Measurements from ENCODE around the gene GRM1. TPM values are rescaled to one million over a fixed set of nuclear protein-coding genes. Genes with fewer than 3 reads are reported as not detected.

Gene GRM1
- total and polyA plus RNA-seq, 2 experiments from 2014 or later, result 0.29 to 0.63 TPM

- H3K4me1 ChIP-seq (ENCODE audit: insufficient read depth), result no peaks in the 10 kb centered on the region; the same call in 1 of the 2 replicates
- H3F3A ChIP-seq (replicated peaks; ENCODE audit: low read depth), result no peaks in the 10 kb centered on the region
- Mint-ChIP-seq H3K36me3 (ENCODE audit: low read depth) (no peaks in the 10 kb centered on the region; the same call in 2 of the 3 replicates), H3K27ac (peak overlapping the region; percentile 53; the same call in 1 of the 2 replicates), H3K27me3 (ENCODE audit: insufficient read depth, low read depth, poor library complexity) (no peaks in the 10 kb centered on the region), H3K4me3 (no peak overlapping the region), H3K4me1 (peaks cover 11% of the 10 kb centered on the region; the same call in 2 of the 3 replicates), H3K9me3 (no peaks in the 10 kb centered on the region)
- DNase-seq (ENCODE audit: low spot score) (peak; percentile 11), ATAC-seq (no peak)
- H3K27ac ChIP-seq (ENCODE audit: low read depth), result no peak overlapping the region
- H4K20me1 ChIP-seq (replicated peaks; ENCODE audit: insufficient read depth), result no peaks in the 10 kb centered on the region
- H3K79me2 ChIP-seq (replicated peaks; ENCODE audit: insufficient read depth), result no peaks in the 10 kb centered on the region
- no peaks in the 10 kb centered on the region for H3K36me3 ChIP-seq (ENCODE audit: insufficient read depth)
- no peak overlapping the region for H2AFZ ChIP-seq
- H3K4me3 ChIP-seq, result no peak overlapping the region
- peaks cover 5% of the 10 kb centered on the region; the same call in 1 of the 2 replicates for H3K9me2 ChIP-seq (ENCODE audit: insufficient read depth)
- H3K27me3 ChIP-seq (ENCODE audit: insufficient read depth), result no peaks in the 10 kb centered on the region
- TF ChIP-seq, protein P1, sequence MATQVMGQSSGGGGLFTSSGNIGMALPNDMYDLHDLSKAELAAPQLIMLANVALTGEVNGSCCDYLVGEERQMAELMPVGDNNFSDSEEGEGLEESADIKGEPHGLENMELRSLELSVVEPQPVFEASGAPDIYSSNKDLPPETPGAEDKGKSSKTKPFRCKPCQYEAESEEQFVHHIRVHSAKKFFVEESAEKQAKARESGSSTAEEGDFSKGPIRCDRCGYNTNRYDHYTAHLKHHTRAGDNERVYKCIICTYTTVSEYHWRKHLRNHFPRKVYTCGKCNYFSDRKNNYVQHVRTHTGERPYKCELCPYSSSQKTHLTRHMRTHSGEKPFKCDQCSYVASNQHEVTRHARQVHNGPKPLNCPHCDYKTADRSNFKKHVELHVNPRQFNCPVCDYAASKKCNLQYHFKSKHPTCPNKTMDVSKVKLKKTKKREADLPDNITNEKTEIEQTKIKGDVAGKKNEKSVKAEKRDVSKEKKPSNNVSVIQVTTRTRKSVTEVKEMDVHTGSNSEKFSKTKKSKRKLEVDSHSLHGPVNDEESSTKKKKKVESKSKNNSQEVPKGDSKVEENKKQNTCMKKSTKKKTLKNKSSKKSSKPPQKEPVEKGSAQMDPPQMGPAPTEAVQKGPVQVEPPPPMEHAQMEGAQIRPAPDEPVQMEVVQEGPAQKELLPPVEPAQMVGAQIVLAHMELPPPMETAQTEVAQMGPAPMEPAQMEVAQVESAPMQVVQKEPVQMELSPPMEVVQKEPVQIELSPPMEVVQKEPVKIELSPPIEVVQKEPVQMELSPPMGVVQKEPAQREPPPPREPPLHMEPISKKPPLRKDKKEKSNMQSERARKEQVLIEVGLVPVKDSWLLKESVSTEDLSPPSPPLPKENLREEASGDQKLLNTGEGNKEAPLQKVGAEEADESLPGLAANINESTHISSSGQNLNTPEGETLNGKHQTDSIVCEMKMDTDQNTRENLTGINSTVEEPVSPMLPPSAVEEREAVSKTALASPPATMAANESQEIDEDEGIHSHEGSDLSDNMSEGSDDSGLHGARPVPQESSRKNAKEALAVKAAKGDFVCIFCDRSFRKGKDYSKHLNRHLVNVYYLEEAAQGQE (IDR thresholded peaks at IDR 0.05; ENCODE audit: unreplicated experiment), result no peak
- TF ChIP-seq STAT1 (IDR thresholded peaks at IDR 0.05; ENCODE audit: unreplicated experiment) (no peak), EZH2 (IDR thresholded peaks at IDR 0.05; ENCODE audit: low read depth, unreplicated experiment) (no peak), NANOG (IDR thresholded peaks at IDR 0.05; ENCODE audit: borderline replicate concordance) (no peak), CREB1 (CRISPR knock-in tag; IDR thresholded peaks at IDR 0.05; ENCODE audit: low read depth) (no peak), JUNB (IDR thresholded peaks at IDR 0.05; ENCODE audit: unreplicated experiment) (no peak), EZH2phosphoT487 (IDR thresholded peaks at IDR 0.05; ENCODE audit: unreplicated experiment) (no peak), CTCF (conservative IDR thresholded peaks at IDR 0.05; ENCODE audit: low read depth in 2 of 2) (no peak), POLR2AphosphoS5 (IDR thresholded peaks at IDR 0.05; ENCODE audit: low read depth) (no peak), ZNF331 (CRISPR knock-in tag; IDR thresholded peaks at IDR 0.05; ENCODE audit: low read depth) (no peak), ZNF114 (CRISPR knock-in tag; IDR thresholded peaks at IDR 0.05) (no peak)
- TF ChIP-seq, protein P2, sequence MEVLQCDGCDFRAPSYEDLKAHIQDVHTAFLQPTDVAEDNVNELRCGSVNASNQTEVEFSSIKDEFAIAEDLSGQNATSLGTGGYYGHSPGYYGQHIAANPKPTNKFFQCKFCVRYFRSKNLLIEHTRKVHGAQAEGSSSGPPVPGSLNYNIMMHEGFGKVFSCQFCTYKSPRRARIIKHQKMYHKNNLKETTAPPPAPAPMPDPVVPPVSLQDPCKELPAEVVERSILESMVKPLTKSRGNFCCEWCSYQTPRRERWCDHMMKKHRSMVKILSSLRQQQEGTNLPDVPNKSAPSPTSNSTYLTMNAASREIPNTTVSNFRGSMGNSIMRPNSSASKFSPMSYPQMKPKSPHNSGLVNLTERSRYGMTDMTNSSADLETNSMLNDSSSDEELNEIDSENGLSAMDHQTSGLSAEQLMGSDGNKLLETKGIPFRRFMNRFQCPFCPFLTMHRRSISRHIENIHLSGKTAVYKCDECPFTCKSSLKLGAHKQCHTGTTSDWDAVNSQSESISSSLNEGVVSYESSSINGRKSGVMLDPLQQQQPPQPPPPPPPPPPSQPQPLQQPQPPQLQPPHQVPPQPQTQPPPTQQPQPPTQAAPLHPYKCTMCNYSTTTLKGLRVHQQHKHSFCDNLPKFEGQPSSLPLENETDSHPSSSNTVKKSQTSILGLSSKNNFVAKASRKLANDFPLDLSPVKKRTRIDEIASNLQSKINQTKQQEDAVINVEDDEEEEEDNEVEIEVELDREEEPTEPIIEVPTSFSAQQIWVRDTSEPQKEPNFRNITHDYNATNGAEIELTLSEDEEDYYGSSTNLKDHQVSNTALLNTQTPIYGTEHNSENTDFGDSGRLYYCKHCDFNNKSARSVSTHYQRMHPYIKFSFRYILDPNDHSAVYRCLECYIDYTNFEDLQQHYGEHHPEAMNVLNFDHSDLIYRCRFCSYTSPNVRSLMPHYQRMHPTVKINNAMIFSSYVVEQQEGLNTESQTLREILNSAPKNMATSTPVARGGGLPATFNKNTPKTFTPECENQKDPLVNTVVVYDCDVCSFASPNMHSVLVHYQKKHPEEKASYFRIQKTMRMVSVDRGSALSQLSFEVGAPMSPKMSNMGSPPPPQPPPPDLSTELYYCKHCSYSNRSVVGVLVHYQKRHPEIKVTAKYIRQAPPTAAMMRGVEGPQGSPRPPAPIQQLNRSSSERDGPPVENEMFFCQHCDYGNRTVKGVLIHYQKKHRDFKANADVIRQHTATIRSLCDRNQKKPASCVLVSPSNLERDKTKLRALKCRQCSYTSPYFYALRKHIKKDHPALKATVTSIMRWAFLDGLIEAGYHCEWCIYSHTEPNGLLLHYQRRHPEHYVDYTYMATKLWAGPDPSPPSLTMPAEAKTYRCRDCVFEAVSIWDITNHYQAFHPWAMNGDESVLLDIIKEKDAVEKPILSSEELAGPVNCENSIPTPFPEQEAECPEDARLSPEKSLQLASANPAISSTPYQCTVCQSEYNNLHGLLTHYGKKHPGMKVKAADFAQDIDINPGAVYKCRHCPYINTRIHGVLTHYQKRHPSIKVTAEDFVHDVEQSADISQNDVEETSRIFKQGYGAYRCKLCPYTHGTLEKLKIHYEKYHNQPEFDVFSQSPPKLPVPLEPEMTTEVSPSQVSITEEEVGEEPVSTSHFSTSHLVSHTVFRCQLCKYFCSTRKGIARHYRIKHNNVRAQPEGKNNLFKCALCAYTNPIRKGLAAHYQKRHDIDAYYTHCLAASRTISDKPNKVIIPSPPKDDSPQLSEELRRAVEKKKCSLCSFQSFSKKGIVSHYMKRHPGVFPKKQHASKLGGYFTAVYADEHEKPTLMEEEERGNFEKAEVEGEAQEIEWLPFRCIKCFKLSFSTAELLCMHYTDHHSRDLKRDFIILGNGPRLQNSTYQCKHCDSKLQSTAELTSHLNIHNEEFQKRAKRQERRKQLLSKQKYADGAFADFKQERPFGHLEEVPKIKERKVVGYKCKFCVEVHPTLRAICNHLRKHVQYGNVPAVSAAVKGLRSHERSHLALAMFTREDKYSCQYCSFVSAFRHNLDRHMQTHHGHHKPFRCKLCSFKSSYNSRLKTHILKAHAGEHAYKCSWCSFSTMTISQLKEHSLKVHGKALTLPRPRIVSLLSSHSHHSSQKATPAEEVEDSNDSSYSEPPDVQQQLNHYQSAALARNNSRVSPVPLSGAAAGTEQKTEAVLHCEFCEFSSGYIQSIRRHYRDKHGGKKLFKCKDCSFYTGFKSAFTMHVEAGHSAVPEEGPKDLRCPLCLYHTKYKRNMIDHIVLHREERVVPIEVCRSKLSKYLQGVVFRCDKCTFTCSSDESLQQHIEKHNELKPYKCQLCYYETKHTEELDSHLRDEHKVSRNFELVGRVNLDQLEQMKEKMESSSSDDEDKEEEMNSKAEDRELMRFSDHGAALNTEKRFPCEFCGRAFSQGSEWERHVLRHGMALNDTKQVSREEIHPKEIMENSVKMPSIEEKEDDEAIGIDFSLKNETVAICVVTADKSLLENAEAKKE (CRISPR knock-in tag; IDR thresholded peaks at IDR 0.05), result no peak
- TF ChIP-seq, protein P3, sequence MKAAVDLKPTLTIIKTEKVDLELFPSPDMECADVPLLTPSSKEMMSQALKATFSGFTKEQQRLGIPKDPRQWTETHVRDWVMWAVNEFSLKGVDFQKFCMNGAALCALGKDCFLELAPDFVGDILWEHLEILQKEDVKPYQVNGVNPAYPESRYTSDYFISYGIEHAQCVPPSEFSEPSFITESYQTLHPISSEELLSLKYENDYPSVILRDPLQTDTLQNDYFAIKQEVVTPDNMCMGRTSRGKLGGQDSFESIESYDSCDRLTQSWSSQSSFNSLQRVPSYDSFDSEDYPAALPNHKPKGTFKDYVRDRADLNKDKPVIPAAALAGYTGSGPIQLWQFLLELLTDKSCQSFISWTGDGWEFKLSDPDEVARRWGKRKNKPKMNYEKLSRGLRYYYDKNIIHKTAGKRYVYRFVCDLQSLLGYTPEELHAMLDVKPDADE (IDR thresholded peaks at IDR 0.05), result no peak
- peak overlapping the region; percentile 22; the same call in 1 of the 2 replicates for H3K4me2 ChIP-seq
These were observed 240.6 kb downstream of the GRM1 start for GRCh38 chr6:146269482-146269881.
